ENCODE measurements around the gene BTBD2.
A peak's percentile ranks its signal among the peaks of the same experiment; 100 is the strongest.

Gene BTBD2

GRCh38 chr19:1943661-1944087 lies 71.8 kb downstream of the BTBD2 start:
- no peak for DNase-seq (ENCODE audit: low read depth)
- TF ChIP-seq, protein P1, sequence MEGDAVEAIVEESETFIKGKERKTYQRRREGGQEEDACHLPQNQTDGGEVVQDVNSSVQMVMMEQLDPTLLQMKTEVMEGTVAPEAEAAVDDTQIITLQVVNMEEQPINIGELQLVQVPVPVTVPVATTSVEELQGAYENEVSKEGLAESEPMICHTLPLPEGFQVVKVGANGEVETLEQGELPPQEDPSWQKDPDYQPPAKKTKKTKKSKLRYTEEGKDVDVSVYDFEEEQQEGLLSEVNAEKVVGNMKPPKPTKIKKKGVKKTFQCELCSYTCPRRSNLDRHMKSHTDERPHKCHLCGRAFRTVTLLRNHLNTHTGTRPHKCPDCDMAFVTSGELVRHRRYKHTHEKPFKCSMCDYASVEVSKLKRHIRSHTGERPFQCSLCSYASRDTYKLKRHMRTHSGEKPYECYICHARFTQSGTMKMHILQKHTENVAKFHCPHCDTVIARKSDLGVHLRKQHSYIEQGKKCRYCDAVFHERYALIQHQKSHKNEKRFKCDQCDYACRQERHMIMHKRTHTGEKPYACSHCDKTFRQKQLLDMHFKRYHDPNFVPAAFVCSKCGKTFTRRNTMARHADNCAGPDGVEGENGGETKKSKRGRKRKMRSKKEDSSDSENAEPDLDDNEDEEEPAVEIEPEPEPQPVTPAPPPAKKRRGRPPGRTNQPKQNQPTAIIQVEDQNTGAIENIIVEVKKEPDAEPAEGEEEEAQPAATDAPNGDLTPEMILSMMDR (IDR thresholded peaks at IDR 0.05; ENCODE audit: insufficient read depth, low read depth, low read length, missing control alignments) = no peak
- peak overlapping the region; percentile 74 for H3K4me3 ChIP-seq (ENCODE audit: low read depth, low read length)

DNA sequence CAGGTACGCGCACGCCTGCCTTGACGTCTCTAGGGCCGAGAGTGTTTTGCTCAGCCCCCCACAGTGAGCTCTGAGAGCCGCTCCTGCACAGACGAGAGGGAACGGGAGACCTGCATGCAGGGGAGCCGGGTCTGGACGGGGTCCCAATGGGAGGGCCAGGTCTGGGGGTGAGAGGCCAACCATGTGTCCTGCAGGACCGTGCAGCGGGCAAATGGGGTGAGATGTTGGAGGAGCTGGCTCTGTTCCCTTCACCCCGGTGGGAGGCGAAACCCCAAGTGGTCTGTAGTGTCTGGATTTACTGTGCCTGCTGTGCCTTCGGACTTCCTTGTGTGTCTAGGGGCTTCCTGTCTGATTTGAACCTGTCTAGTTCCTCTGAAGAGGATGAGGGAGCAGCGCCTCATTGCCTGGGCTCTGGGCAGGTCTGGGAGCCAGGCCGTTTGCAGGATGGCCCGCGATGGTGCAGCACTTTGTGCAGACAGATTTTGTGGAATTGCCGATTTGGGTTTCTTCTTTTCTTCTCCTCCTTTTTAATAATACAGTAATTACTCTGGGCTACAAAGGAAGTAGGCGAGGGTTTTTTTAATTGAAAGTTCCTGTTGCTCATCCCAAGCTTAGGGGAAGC lies 72.5 kb downstream of the BTBD2 start:
- peak; percentile 41 for DNase-seq (ENCODE audit: low read depth)
- peak overlapping the region; percentile 74 for H3K4me3 ChIP-seq (ENCODE audit: low read depth, low read length)
- TF ChIP-seq, protein P1 (IDR thresholded peaks at IDR 0.05; ENCODE audit: insufficient read depth, low read depth, low read length, missing control alignments) = no peak

DNA sequence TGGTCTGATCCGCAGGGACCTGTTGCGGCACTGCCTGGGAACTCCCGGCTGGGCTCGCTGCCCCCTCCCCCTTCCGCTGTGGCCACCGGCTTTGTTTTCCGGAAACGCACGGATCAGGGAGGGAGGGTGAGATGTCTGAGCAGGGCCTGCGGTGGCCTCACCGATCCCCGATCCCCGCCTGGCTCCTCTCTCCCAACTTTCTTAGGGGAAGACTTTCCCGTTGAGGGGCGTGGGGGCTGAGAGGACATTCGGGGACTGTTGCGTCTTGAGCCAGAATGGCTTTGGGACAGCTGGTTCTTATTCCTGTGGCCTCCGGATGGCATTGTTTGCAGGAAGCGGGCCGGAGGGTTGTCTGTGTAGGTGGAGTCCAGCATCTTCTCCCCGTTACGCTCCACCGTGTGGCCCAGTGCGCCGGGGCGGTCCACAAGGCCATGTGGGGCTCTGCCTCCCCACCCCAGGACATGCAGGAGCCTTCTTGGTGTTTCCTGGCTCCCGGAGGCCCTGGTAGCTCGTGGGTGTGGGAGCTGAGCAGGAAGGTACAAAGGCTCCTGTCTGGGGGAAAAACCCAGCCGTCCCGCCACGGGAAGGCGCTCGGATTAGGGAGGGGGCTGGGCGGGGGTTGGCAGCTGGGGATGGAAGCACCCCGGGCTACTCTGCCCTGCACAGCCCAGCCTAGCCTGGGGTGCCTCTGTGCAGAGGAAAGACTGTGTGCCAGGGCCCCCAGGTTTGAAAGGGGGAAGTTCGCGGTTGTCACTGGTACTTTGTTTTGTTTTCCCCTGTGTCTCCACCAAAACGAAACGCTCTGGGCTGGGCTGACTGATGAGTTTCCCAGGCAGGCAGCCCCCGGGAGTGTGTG lies 73.2 kb downstream of the BTBD2 start:
- peak overlapping the region; percentile 74 for H3K4me3 ChIP-seq (ENCODE audit: low read depth, low read length)
- peak; percentile 83 for DNase-seq (ENCODE audit: low read depth)
- TF ChIP-seq, protein P1 (IDR thresholded peaks at IDR 0.05; ENCODE audit: insufficient read depth, low read depth, low read length, missing control alignments) = no peak

DNA sequence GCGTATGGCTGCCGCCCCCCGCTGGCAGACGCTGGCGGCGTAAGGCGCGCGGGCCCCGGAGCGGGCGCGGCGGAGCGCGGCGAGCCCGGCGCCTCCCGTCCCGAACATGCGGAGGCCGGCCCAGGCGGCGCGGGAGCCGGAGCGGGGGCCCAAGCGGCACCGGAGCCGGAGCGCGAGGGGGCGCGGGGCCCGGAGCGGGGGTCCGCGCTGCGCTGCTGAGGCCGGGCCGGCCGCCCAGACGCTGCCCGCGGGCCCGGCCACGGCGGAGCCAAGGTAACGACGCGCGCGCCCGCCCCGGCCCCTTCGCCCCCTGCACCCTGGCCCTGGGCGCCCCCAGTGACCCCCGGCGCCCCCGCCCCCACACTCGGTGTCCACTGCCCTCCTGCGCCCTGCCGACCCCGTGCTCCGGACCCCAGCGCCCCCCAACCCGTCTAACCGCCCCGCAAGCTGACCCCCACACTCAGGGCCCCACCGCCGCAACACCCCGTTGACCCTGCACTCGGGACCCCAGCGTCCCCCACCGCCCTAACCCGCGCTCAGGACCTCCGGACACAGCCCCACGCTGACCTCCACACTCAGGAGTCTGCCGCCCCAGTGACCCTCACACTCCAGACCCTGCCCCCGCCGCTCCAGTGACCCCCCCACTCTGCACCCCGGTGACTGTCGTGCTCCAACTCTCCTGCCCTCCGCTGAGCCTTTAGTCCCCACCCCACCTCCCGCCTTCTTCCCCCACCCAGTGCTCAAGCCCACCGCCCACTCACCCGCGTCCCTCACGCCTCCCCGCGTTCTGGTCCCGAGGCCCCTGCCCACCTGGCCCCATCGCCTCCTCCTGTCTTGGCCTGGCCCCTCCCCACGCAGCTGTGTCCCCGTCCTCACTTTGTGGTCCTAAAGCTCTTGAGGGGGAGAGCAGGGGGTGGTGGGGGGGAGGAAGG lies 74.1 kb downstream of the BTBD2 start, which contains the start of gene CSNK1G2:
Gene CSNK1G2 (plus strand): TSS at position 27 of the 932 bp plus-strand sequence. CDS start 28,601 bp downstream, outside the sequence.
- TF ChIP-seq, protein P1 (IDR thresholded peaks at IDR 0.05; ENCODE audit: insufficient read depth, low read depth, low read length, missing control alignments) = peak; percentile 27
- H3K4me3 ChIP-seq (ENCODE audit: low read depth, low read length) = peak within 1 kb of the TSS; percentile 74
- no peak for DNase-seq (ENCODE audit: low read depth)

DNA sequence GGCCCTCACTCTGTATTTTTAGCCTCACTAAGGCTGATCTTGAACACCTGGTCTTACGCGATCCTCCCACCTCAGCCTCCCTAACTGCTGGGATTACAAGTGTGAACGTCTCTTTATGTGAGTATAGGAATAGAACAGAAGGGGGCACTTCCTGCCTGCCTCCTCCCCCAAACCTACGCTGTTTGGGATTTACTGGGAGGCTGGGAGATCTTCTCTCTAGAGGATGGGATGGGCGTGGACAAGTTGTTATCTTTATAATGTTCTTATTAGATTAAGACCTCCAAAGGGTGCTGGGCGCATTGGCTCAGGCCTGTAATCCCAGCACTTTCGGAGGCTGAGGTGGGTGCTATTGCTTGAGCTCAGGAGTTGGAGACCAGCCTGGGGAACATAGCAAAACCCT lies 77.4 kb downstream of the BTBD2 start:
- DNase-seq (ENCODE audit: low read depth) = no peak
- H3K4me3 ChIP-seq (ENCODE audit: low read depth, low read length) = no peak overlapping the region
- TF ChIP-seq, protein P1 (IDR thresholded peaks at IDR 0.05; ENCODE audit: insufficient read depth, low read depth, low read length, missing control alignments) = no peak

DNA sequence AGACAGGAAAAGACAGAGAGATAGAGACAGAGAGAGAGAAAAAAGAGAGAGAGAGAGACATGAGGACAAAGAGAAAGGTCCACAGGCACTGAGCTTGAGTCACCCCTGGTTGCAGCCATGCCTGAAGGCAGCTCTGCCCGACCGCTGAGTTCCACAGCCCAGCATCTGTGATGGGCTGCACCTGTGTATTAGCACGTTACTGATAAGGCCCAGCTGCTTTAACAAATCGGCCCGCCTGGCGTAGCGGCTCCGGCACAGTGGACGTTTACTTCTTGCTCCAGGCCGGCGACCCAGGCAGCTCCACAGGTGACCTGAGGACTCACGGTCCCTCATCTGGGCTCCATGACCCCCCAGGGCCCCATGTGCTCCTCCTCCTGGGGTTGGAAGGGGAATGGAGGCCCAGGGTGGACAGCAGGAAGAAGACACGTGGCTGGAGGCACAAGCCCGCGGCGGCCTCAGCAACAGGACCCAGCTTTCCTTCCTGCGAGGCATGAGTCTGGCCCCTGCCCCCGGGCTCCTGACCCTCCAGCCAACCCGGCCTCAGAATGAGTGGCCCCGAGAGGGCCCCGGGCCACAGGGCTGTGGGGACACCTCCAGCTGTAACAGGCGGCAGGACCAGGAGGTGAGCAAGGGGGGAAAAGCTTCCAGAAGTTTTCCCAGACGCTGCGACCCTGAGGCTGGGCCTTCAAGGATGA lies 78.5 kb downstream of the BTBD2 start:
- TF ChIP-seq, protein P1 (IDR thresholded peaks at IDR 0.05; ENCODE audit: insufficient read depth, low read depth, low read length, missing control alignments) = no peak
- DNase-seq (ENCODE audit: low read depth) = no peak

More for the DNA sequence above, 78.5 kb downstream of the BTBD2 start:
- no peak overlapping the region for H3K4me3 ChIP-seq (ENCODE audit: low read depth, low read length)
